Effector memory CD8-positive, alpha-beta T cell (primary cell): ENCODE measurements around the gene ESPN.
"Not testable (repeated sequence)": the region's sequence is repeated elsewhere in the genome, so short reads cannot be mapped to it uniquely, and the experiment has no call there.

Experiments used
- ATAC-seq: fragments of 150-1000 bp; cut with Tn5 transposase; replicated peaks from 2 replicates; pipeline ENCODE4 v1.10.0; 2021; ENCODE audit warnings: mild to moderate bottlenecking, moderate library complexity
- DNase-seq, 3 experiments: peaks; one replicate each; pipeline ENCODE4 v3.0.0; 2021
- H3K27ac Mint-ChIP-seq, 2 donors: one replicate each; pipeline ENCODE4 v1.8.0; 2022; ENCODE audit warnings: mild to moderate bottlenecking in 2 of 2, mixed read lengths in 2 of 2, moderate library complexity in 2 of 2
- H3K27me3 Mint-ChIP-seq, 2 donors: one replicate each; pipeline ENCODE4 v1.8.0; 2022; ENCODE audit warnings: mixed read lengths in 2 of 2
- H3K36me3 Mint-ChIP-seq: one replicate; pipeline ENCODE4 v1.8.0; 2022; ENCODE audit warnings: mild to moderate bottlenecking, moderate library complexity, mixed read lengths; ENCODE audit not compliant: insufficient read depth
- H3K4me1 Mint-ChIP-seq, 2 donors: one replicate each; pipeline ENCODE4 v1.8.0; 2022; ENCODE audit warnings: low read depth in 2 of 2, mixed read lengths in 2 of 2
- H3K4me3 Mint-ChIP-seq, 2 donors: one replicate each; pipeline ENCODE4 v1.8.0; 2022; ENCODE audit warnings: mild to moderate bottlenecking in 2 of 2, mixed read lengths in 2 of 2, moderate library complexity in 2 of 2
- H3K9me3 Mint-ChIP-seq, 2 donors: one replicate each; pipeline ENCODE4 v1.8.0; 2022; ENCODE audit warnings: mixed read lengths in 2 of 2

ESPN gene

DNA sequence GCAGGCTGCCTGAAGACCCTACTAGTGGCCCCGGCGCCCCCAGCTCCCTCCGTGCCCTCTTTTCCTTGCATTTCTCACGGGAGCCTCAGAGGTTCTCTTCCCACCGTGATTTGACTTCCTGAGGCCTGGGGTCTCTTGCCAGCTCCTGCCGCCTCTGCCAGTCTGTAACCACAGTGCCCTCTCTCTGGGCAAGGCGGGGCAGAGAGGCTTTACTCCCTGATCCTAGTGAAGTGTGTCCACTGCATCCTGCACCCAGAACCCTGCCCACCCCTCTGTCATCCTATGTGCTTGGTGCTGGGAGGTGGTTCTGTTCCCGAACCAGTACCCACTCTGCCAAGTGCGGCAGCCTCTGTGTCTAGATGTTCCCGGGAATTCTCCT, 2.4 kb downstream of the ESPN start:
- ATAC-seq, result no peak
- Mint-ChIP-seq H3K4me1 (peaks cover 6 to 7% of the 10 kb centered on the region in 2 donors), H3K27ac (no peak overlapping the region), H3K4me3 (no peak overlapping the region), H3K9me3 (no peaks in the 10 kb centered on the region), H3K27me3 (peaks cover 45 to 73% of the 10 kb centered on the region in 2 donors), H3K36me3 (peaks cover 10% of the 10 kb centered on the region)
- no peak for DNase-seq

DNA sequence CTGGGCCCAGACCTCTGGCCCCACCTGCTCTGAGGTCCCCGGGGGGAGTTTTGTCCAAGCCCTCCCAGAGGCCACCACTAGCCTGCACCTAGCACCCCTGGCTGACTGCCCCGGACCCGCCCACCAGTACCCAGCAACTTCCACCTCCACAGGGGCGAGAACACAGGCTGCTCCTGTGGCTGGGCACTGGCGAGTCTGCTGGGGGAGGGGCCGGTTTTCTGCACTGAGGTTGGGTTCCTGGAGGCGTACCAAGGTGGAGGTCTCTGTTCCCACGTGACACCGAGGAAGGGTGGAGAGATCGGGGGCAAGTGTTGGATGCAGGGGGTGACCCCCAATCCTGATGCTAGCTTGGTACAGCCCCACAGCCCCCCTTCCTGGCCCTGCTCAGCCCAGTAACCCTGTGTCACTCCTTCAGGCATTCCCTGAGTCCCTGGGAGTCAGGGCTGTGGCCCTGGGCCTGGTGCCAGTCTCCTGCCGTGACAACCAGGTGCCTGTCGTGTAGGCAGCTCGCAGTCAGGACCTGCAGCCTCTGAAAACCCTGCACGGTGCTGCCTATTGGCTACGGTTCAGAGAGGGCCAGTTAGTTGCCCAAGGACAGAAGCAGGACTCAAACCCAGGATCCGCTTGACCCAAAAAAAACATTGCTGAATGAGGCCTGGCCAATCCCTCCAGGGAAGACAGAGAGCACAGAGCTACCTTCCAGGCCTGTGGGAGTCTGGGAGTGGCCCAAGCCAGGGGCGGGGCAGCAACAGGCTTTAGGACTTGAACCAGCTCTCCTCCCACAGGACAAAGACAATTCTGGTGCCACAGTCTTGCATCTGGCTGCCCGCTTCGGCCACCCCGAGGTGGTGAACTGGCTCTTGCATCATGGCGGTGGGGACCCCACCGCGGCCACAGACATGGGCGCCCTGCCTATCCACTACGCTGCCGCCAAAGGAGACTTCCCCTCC, 3.1 kb downstream of the ESPN start:
- DNase-seq (no peak), ATAC-seq (no peak)
- H3K4me1 Mint-ChIP-seq, result peaks cover 6 to 7% of the 10 kb centered on the region in 2 donors
- H3K4me3 Mint-ChIP-seq, result no peak overlapping the region
- H3K27ac Mint-ChIP-seq, result no peak overlapping the region
- peaks cover 40 to 65% of the 10 kb centered on the region in 2 donors for H3K27me3 Mint-ChIP-seq
- no peaks in the 10 kb centered on the region for H3K9me3 Mint-ChIP-seq
- H3K36me3 Mint-ChIP-seq, result peaks cover 7% of the 10 kb centered on the region

DNA sequence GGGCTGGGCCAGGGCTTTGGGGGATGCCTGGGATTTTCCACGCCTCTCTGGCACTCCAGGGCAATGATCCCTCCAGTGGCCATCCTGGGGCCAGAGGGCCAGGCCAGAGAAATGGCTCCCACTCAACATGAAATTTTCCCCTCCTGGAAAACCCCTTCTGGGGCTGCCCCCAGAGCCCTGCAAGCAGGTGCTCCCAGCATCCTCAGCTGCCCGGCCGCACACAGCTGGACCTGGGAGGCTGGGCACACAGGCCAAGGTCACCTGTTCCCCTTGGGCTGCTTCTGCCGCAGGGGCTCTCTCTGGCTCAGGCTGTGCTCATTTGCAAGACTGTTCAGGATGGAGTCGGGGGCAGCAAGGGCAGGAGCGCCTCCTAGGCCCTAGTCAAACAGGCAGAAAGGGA, 3.9 kb downstream of the ESPN start:
- not testable (repeated sequence) for H3K4me3 Mint-ChIP-seq, H3K27ac Mint-ChIP-seq, H3K4me1 Mint-ChIP-seq, ATAC-seq, H3K9me3 Mint-ChIP-seq, H3K36me3 Mint-ChIP-seq, DNase-seq
- H3K27me3 Mint-ChIP-seq, result peaks cover 38 to 58% of the 10 kb centered on the region in 2 donors

DNA sequence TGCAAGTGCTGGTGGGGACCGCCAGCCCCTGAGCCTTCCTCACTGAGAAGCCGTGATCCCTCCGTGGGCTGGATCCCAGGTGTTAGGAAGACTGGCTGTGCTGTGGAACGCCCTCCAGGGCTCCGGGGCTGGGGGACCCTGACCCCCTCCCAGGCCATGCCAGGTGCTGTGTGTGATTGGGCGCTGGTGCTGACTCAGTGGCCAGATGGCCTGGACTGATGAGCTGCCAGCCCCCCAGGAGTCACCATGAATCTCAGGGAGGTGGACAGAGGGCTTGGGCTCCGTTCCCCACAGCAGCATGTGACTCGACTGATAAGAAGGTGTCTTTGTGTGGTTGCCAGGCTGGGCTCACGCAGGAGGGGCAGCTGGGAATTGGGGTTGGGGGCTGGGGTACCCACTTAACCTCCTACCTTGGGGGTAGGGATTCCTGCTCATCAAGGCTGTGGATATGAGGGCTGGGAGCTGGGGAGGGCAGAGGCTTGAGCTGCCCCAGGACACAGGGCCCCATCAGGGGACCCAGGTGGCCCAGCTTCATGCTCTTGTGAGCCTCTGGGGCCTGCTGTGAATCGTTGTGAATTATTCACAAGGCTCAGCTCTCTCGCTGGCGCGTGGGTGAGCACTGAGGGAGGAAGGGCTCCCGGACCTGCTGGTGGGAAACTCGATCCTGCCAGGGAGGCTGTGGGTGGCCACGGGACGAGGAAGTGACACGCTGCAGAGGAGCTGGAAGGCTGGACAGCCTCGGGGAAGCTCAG, 5.3 kb downstream of the ESPN start:
- not testable (repeated sequence) for H3K4me1 Mint-ChIP-seq, ATAC-seq, H3K36me3 Mint-ChIP-seq, DNase-seq, H3K27ac Mint-ChIP-seq, H3K9me3 Mint-ChIP-seq, H3K4me3 Mint-ChIP-seq
- H3K27me3 Mint-ChIP-seq, result peaks cover 30 to 56% of the 10 kb centered on the region in 2 donors

DNA sequence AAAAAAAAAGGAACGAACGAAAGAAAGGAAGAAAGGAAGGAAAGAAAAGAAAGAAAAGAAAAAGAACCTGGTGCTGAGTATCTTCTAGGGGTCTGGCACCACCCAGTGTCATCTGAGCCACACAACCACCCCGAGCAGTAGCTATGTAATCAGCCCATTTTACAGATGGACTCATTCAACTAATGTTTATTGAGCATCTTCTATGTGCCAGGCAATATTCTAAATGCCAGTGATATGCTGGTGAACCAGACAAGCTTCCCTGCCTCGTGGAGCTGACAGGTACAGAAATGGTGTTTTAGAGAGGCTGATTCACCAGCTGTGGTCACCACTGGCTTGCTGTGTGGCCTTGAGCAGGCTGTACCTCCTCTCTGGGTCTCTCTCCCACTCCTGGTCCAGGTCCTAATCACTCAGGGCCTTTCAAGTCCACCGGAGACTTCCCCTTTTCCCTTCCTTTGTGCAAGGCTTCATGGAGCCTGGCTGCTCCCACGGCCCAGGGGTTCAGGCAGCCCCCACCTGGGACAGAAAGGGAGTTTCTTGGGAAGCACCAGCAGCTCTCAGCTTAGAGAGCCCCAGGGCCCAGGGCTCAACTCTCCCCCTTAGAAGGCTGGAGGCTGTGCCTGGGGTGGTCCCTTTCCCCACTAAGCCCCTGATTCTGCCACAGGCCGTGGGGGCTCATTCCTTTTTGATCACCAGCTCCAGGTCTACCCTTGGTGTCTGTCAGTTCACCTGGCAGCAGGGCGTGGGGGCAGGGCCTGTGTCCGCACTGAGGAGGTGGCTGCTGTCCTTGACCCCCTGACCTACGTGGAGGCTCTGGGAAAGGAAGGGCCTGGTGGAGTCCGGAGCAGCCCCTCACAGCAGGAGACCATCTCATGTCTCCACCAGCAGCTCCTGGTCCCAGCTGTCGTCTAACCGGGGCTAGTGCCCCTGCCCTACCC, 7.3 kb downstream of the ESPN start:
- ATAC-seq, H3K36me3 Mint-ChIP-seq, H3K9me3 Mint-ChIP-seq, H3K4me3 Mint-ChIP-seq, H3K4me1 Mint-ChIP-seq, H3K27ac Mint-ChIP-seq, DNase-seq: not testable (repeated sequence)
- peaks cover 27 to 44% of the 10 kb centered on the region in 2 donors for H3K27me3 Mint-ChIP-seq

- Mint-ChIP-seq H3K36me3 (peaks cover 4% of the 10 kb centered on the region), H3K27me3 (peaks cover 23 to 46% of the 10 kb centered on the region in 2 donors), H3K27ac (no peak overlapping the region), H3K4me1 (peaks cover 6 to 8% of the 10 kb centered on the region in 2 donors), H3K9me3 (no peaks in the 10 kb centered on the region), H3K4me3 (no peak overlapping the region)
- ATAC-seq, result no peak
- DNase-seq, result no peak
These were observed 9.6 kb downstream of the ESPN start for GRCh38 chr1:6434186-6434585.

GRCh38 chr1:6435129-6435528, 10.6 kb downstream of the ESPN start:
- Mint-ChIP-seq H3K36me3 (peaks cover 4% of the 10 kb centered on the region), H3K27ac (no peak overlapping the region), H3K4me1 (peaks cover 8 to 13% of the 10 kb centered on the region in 2 donors), H3K4me3 (no peak overlapping the region), H3K27me3 (peaks cover 24 to 45% of the 10 kb centered on the region in 2 donors), H3K9me3 (no peaks in the 10 kb centered on the region)
- ATAC-seq, result no peak
- no peak for DNase-seq

DNA sequence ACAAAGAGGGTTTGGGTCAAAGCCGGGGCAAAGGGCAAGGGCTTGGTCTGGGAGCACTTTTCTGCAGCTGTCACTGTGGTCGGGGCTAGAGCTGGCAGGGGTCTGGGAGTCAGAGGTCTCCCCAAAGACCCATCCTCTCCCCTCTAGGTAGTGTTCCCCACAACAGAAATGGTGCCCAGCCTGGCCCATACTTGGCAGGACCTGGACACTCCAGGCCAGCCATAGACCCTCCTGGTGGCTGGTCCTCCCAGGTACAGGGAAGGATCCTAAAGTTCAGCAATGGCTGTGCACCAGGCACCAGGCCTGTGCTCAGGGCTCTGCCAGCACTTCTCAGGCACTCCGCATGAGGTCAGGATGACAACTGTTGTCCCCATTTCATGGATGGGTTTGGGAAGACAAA, 11.0 kb downstream of the ESPN start:
- peaks cover 4% of the 10 kb centered on the region for H3K36me3 Mint-ChIP-seq
- H3K4me3 Mint-ChIP-seq, result no peak overlapping the region
- no peak overlapping the region for H3K27ac Mint-ChIP-seq
- no peaks in the 10 kb centered on the region for H3K9me3 Mint-ChIP-seq
- peaks cover 20 to 41% of the 10 kb centered on the region in 2 donors for H3K27me3 Mint-ChIP-seq
- peaks cover 8 to 13% of the 10 kb centered on the region in 2 donors for H3K4me1 Mint-ChIP-seq
- DNase-seq, result no peak
- ATAC-seq, result no peak

GRCh38 chr1:6436277-6436676, 11.7 kb downstream of the ESPN start:
- H3K4me3 Mint-ChIP-seq, H3K9me3 Mint-ChIP-seq, H3K36me3 Mint-ChIP-seq, DNase-seq, ATAC-seq, H3K27ac Mint-ChIP-seq: not testable (repeated sequence)
- Mint-ChIP-seq H3K27me3 (peaks cover 22 to 41% of the 10 kb centered on the region in 2 donors), H3K4me1 (peaks cover 11 to 13% of the 10 kb centered on the region in 2 donors)

GRCh38 chr1:6437012-6437700, 12.6 kb downstream of the ESPN start:
- DNase-seq, H3K9me3 Mint-ChIP-seq, ATAC-seq, H3K36me3 Mint-ChIP-seq, H3K4me3 Mint-ChIP-seq, H3K27ac Mint-ChIP-seq: not testable (repeated sequence)
- peaks cover 27 to 50% of the 10 kb centered on the region in 2 donors for H3K27me3 Mint-ChIP-seq
- H3K4me1 Mint-ChIP-seq, result peaks cover 11 to 13% of the 10 kb centered on the region in 2 donors

DNA sequence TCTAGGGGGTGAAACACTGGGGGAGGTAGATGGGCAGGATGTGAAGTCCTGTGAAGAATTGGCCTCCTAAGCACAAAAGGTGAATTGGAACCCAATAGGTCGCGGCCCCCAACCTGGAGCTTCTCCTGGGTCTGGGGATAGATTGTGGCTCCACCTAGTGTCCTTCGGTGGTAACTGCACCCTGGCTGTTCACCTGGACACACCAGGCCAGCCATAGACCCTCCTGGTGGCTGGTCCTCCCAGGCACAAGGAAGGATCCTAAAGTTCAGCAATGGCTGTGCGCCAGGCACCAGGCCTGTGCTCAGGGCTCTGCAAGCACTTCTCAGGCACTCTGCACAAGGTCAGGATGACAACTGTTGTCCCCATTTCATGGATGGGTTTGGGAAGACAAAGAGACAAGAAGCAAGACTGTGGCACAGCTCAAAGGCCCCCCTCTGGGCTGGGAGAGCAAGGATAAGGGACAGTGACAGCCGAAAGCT, 13.5 kb downstream of the ESPN start:
- no peak overlapping the region for H3K27ac Mint-ChIP-seq
- DNase-seq, result peak; percentile 67 to 71 (median 68)

More for the DNA sequence above, 13.5 kb downstream of the ESPN start:
- H3K27me3 Mint-ChIP-seq, result peaks cover 27 to 50% of the 10 kb centered on the region in 2 donors
- ATAC-seq, result peak; percentile 50
- peaks cover 4% of the 10 kb centered on the region for H3K36me3 Mint-ChIP-seq
- no peaks in the 10 kb centered on the region for H3K9me3 Mint-ChIP-seq
- peaks cover 11 to 13% of the 10 kb centered on the region in 2 donors for H3K4me1 Mint-ChIP-seq
- no peak overlapping the region for H3K4me3 Mint-ChIP-seq
